Fibroblast of the aortic adventitia (primary cell): ENCODE data around the gene MEF2C. TPM values are rescaled to one million over a fixed set of nuclear protein-coding genes. Genes with fewer than 3 reads are reported as not detected.

Experiments
- DNase-seq: peaks from one replicate; pipeline ENCODE4 v3.0.0-alpha.2; 2010; ENCODE audit warnings: low read depth
- H3K4me3 ChIP-seq: 2 replicates; pipeline ENCODE4 v1.5.1; 2011; ENCODE audit warnings: low read depth, mild to moderate bottlenecking, control low read depth, low read length, moderate library complexity
- total RNA-seq: library from RNA; depleted of rRNA; stranded (reverse); fragments of >200 nt; gene quantifications from 2 replicates; pipeline ENCODE4 v1.2.3, GENCODE V29; 2012; ENCODE audit warnings: low replicate concordance
- TF ChIP-seq, protein P1 (sequence below): IDR thresholded peaks from 2 replicates; pipeline ENCODE4 v1.5.1; 2011; ENCODE audit warnings: mild to moderate bottlenecking, low read length, control low read depth, inconsistent platforms; ENCODE audit not compliant: insufficient read depth

Gene MEF2C
- total RNA-seq, 1 donor: 38.6 TPM

DNA sequence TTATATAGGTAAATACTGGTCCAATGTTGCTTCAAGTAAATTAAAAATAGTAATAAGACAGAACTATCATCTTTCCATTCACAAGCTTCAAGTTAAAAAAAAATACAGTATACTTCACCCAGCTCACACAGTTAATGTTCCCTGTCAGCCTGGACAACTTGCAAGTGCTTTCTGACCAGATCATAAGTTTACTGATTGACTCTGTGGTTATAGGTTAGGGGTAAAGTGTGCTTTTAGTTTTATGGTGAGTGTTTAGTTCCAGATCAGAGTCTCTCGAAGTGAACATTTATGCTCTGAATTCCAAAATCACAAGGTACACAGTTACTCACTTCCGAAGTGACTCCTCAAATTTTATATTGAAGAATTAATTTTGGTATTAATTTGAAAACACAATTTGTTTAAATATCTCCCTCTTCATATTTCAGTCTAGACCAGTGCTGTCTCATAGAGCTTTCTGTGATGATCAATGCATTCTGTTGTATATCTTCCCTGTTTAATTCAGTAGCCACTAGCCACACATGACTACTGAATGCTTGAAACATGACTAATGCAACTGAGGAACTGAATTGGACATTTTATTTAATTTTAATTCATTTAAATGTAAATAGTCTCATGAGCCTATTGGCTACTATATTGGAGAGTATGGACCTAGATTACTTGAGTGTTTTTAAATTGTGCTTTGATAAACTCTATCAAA is 90.7 kb downstream of the MEF2C start:
- no peak for DNase-seq
- TF ChIP-seq, protein P1, sequence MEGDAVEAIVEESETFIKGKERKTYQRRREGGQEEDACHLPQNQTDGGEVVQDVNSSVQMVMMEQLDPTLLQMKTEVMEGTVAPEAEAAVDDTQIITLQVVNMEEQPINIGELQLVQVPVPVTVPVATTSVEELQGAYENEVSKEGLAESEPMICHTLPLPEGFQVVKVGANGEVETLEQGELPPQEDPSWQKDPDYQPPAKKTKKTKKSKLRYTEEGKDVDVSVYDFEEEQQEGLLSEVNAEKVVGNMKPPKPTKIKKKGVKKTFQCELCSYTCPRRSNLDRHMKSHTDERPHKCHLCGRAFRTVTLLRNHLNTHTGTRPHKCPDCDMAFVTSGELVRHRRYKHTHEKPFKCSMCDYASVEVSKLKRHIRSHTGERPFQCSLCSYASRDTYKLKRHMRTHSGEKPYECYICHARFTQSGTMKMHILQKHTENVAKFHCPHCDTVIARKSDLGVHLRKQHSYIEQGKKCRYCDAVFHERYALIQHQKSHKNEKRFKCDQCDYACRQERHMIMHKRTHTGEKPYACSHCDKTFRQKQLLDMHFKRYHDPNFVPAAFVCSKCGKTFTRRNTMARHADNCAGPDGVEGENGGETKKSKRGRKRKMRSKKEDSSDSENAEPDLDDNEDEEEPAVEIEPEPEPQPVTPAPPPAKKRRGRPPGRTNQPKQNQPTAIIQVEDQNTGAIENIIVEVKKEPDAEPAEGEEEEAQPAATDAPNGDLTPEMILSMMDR: no peak
- H3K4me3 ChIP-seq: no peak overlapping the region

DNA sequence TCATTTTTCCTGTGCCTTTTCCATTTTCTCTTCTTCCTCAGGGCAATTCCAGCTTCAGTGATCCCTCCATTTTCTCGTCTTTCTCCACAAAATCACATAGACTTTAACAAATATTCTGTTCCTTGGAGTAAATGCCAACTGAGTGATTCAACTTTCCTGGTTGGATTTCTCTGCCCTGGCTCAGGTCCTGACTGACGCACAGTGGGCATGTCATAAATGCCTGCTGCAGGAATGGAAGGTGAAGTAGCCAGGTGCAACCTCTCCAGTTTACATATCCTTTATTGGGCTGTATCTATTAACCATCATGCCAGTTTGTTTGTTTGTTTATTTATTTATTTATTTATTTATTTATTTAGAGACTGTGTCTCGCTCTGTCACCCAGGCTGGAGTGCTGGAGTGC is 95.1 kb downstream of the MEF2C start:
- TF ChIP-seq, protein P1: no peak
- no peak overlapping the region for H3K4me3 ChIP-seq
- no peak for DNase-seq

DNA sequence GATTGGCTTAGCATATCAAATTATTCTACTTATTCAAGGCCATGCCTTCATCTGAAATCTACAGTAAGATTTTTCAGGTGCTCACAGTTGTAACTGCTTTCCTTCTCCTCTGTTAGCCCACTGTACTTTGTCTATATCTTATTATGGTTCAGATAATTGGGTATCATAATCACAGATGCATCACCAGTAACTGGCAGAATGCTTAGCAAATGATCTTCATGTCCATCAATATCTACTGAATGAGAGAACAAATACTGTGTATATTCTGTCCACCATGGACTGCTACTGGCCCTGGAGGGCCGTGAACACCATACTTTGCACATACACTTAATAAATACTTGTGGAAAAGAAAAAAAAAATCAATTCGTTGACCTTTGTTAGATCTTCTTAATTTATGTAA is 96.2 kb downstream of the MEF2C start:
- DNase-seq: no peak
- TF ChIP-seq, protein P1: no peak
- H3K4me3 ChIP-seq: no peak overlapping the region

DNA sequence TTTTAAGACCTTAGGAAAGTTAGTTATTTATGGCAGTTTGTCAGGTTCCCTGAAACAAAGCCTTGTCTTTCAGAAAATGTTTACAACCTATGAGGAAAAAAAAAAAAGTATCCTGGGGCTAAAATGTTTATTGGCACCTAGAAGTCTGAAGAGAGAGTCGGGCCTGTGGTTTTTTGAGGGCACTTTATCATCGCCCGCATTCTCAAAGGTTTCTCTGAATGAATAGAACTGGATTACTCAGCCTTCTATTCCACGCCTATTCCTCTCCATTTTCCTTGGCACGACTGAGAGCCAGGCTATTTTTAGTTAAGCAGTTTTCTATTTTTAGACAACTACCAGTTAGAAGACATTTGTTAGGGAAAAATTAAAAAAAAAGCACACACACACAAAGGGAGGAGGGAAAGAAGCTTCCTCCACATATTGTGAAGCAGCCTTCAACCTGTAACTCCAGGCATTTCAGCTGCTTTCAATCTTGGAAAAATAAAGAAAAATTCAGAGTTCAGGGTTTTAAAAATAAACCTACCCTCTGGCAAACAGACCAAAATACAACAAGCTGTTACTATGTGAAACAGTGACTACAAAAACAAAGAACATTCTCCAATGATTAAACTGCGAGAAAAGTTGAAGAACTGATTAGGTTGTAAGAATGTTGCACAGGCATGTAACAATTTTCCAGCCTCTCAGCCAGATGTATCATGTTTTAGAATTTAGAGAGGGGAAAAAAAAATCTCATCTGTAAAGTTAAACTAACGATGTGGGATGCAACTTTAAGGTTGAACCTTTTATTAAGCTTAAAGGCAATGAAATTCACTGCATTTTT is 97.0 kb downstream of the MEF2C start:
- TF ChIP-seq, protein P1: no peak
- peak overlapping the region; percentile 6 for H3K4me3 ChIP-seq
- DNase-seq: peak; percentile 96

DNA sequence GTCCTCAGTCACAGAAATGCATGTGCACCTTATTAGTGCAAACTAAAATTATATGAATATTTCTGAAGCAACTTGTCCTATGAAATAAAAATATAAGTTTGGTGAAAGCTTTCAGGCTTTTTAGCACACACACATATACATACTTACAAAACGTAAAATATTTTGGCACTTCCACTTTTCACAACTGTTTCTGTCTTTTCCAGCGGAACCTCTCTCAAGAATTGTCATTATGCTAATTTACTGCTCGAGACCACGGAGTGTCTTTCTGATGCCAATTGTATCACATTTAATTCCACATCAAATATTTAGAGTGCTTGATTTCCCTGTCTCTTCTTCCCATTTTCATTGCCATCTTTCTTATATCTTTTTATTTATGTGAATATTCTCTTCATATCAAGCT is 100.4 kb downstream of the MEF2C start:
- no peak for DNase-seq
- TF ChIP-seq, protein P1: no peak
- H3K4me3 ChIP-seq: no peak overlapping the region

DNA sequence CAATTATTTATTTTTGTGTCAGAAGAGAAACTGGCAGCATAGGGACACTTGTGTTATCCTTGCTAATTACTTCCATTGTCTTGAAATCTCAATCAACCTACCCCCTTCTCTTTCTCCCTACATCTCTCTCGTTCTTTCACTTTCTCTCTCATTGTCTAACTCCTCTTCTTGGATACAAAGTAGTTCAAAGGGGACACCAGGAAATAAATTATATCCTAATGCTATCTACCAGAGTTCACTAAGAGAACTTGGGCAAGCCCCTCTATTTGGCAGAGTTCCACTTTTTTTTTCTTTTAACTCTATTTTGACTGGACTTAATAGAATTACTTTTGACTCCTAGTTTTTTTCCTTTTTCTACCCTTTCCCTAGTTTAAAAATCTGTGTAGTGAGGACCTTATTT is 102.2 kb downstream of the MEF2C start:
- TF ChIP-seq, protein P1: no peak
- DNase-seq: no peak
- H3K4me3 ChIP-seq: no peak overlapping the region
